Common myeloid progenitor, CD34-positive (primary cell): ENCODE data around the gene INSYN1.

Source experiments
- CTCF ChIA-PET: fragments of 350-600 bp; sonication (Branson Sonifier 250); formaldehyde crosslinking; loops from one replicate; lab custom pipeline; 2021; ENCODE audit warnings: antibody characterized with exemption; lab: Charles Lee
- POLR2A ChIA-PET: fragments of 350-600 bp; sonication (Branson Sonifier 250); formaldehyde crosslinking; loops from one replicate; lab custom pipeline; 2021; ENCODE audit warnings: antibody characterized with exemption; lab: Charles Lee
- DNase-seq, 3 donors: peaks; one replicate each; pipeline versions ENCODE4 v3.0.0 to v3.0.0-alpha.2; 2013
- H3K27ac ChIP-seq, 2 experiments: 1 replicate in 1 of 2; 2 replicates in 1 of 2; pipeline ENCODE4 v1.7.0; 2013; ENCODE audit warnings: inconsistent platforms in 2 of 2, low read length in 2 of 2, mild to moderate bottlenecking in 2 of 2, low read depth in 1 of 2, moderate library complexity in 1 of 2; ENCODE audit not compliant: severe bottlenecking in 2 of 2, insufficient read depth in 1 of 2, poor library complexity in 1 of 2
- H3K27me3 ChIP-seq, 5 experiments: replicated peaks in 2 of 5; 1 replicate in 3 of 5; 2 replicates in 2 of 5; pipeline versions ENCODE4 v1.6.1 to v1.7.0; 2013; ENCODE audit warnings: low read length in 4 of 5, mild to moderate bottlenecking in 2 of 5, moderate library complexity in 2 of 5, inconsistent platforms in 1 of 5; ENCODE audit not compliant: insufficient read depth in 5 of 5, control insufficient read depth in 4 of 5
- H3K36me3 ChIP-seq, 4 experiments: 1 replicate in 2 of 4; 2 replicates in 2 of 4; pipeline versions ENCODE4 v1.6.1 to v1.7.0; 2013; ENCODE audit warnings: low read length in 3 of 4, control low read depth in 1 of 4, mild to moderate bottlenecking in 1 of 4; ENCODE audit not compliant: control insufficient read depth in 4 of 4, insufficient read depth in 4 of 4
- H3K4me1 ChIP-seq, 4 experiments: 1 replicate in 3 of 4; 2 replicates in 1 of 4; pipeline versions ENCODE4 v1.6.1 to v1.7.1; 2013; ENCODE audit warnings: low read length in 3 of 4, mild to moderate bottlenecking in 3 of 4, control low read depth in 1 of 4, inconsistent platforms in 1 of 4, moderate library complexity in 1 of 4; ENCODE audit not compliant: control insufficient read depth in 4 of 4, insufficient read depth in 4 of 4; ENCODE audit errors: control extremely low read depth in 1 of 4
- H3K4me3 ChIP-seq, 7 experiments: 1 replicate in 4 of 7; 2 replicates in 3 of 7; pipeline versions ENCODE4 v1.5.1 to v1.7.0; 2013; ENCODE audit warnings: mild to moderate bottlenecking in 7 of 7, low read length in 6 of 7, moderate library complexity in 6 of 7, inconsistent platforms in 2 of 7, low read depth in 2 of 7, control low read depth in 1 of 7; ENCODE audit not compliant: insufficient read depth in 4 of 7, control insufficient read depth in 1 of 7; ENCODE audit errors: extremely low read depth in 1 of 7
- H3K9me3 ChIP-seq, 5 experiments: 1 replicate in 4 of 5; 2 replicates in 1 of 5; pipeline versions ENCODE4 v1.6.1 to v1.7.1; 2013; ENCODE audit warnings: low read length in 4 of 5, mild to moderate bottlenecking in 2 of 5, inconsistent platforms in 1 of 5, low read depth in 1 of 5, moderate library complexity in 1 of 5; ENCODE audit not compliant: control insufficient read depth in 4 of 5, insufficient read depth in 2 of 5; ENCODE audit errors: control extremely low read depth in 1 of 5
- WGBS: methylation state at CpG from one replicate; pipeline ENCODE4 v1.1.5; 2013; ENCODE audit not compliant: insufficient coverage; 5-methylcytosine and 5-hydroxymethylcytosine counted together

INSYN1 gene

GRCh38 chr15:73699249-73700040 lies 53.7 kb downstream of the INSYN1 start:
- H3K27ac ChIP-seq = no peak overlapping the region
- peaks cover 0 to 38% (median 28%) of the 10 kb centered on the region in 4 experiments for H3K4me1 ChIP-seq
- 92% methylated on average over 9 of the region's 14 CpGs for WGBS
- no peaks in the 10 kb centered on the region for H3K36me3 ChIP-seq
- ChIA-PET POLR2A (interaction anchor here (1.0 to 1.4 kb wide), 2 partner anchors 48 to 63 kb away, joined by 3 to 5 read pairs; no protein-coding TSS in a partner anchor), CTCF (interaction anchor here (0.7 to 16.8 kb wide), 32 partner anchors 8 to 433 kb away, joined by 3 to 287 read pairs (median 4); partner anchors contain the start of genes CD276 and NPTN)
- no peak for DNase-seq
- H3K27me3 ChIP-seq = peaks cover 0 to 19% (median 5%) of the 10 kb centered on the region in 5 experiments
- H3K9me3 ChIP-seq = no peaks in the 10 kb centered on the region
- no peak overlapping the region for H3K4me3 ChIP-seq

GRCh38 chr15:73697033-73697467 lies 56.1 kb downstream of the INSYN1 start:
- ChIA-PET CTCF (interaction anchor here (0.7 to 16.8 kb wide), 5 partner anchors 14 to 611 kb away, joined by 3 to 287 read pairs (median 72); partner anchors contain the start of genes CD276 and NPTN), POLR2A (interaction anchor here (0.5 to 1.4 kb wide), 4 partner anchors 14 to 137 kb away, joined by 3 to 5 read pairs (median 3); no protein-coding TSS in a partner anchor)
- H3K27me3 ChIP-seq = peaks cover 0 to 35% (median 5%) of the 10 kb centered on the region in 5 experiments
- no peak overlapping the region for H3K27ac ChIP-seq
- peak; percentile 96 to 100 (median 99) for DNase-seq
- WGBS = 0% methylated on average over 6 of the region's 9 CpGs
- peaks cover 0 to 45% (median 33%) of the 10 kb centered on the region in 4 experiments for H3K4me1 ChIP-seq
- H3K36me3 ChIP-seq = no peaks in the 10 kb centered on the region
- peak overlapping the region in 2 of 7 experiments; percentile 23 to 40 for H3K4me3 ChIP-seq
- H3K9me3 ChIP-seq = no peaks in the 10 kb centered on the region

- Histone ChIP-seq H3K27ac (no peak overlapping the region), H3K4me3 (peak overlapping the region in 2 of 7 experiments; percentile 23 to 40), H3K4me1 (peaks cover 0 to 45% (median 33%) of the 10 kb centered on the region in 4 experiments), H3K27me3 (peaks cover 0 to 34% (median 5%) of the 10 kb centered on the region in 5 experiments), H3K9me3 (no peaks in the 10 kb centered on the region), H3K36me3 (no peaks in the 10 kb centered on the region)
- DNase-seq = no peak
- WGBS = 0% methylated on average over 1 of the region's 1 CpG
- POLR2A ChIA-PET = interaction anchor here (0.5 to 1.4 kb wide), 4 partner anchors 13 to 136 kb away, joined by 3 to 5 read pairs (median 3); no protein-coding TSS in a partner anchor
- CTCF ChIA-PET = interaction anchor here (0.7 to 16.8 kb wide), 7 partner anchors 14 to 611 kb away, joined by 3 to 287 read pairs (median 7); partner anchors contain the start of genes CD276 and NPTN
These were observed 56.5 kb downstream of the INSYN1 start for GRCh38 chr15:73696641-73697001.

- Histone ChIP-seq H3K36me3 (no peaks in the 10 kb centered on the region), H3K4me1 (peaks cover 0 to 48% (median 33%) of the 10 kb centered on the region in 4 experiments), H3K9me3 (no peaks in the 10 kb centered on the region), H3K27ac (no peak overlapping the region), H3K27me3 (peaks cover 0 to 39% (median 7%) of the 10 kb centered on the region in 5 experiments), H3K4me3 (peak overlapping the region in 1 of 7 experiments; percentile 23)
- DNase-seq = no peak
- ChIA-PET POLR2A (interaction anchor here (0.7 to 1.4 kb wide), 3 partner anchors 13 to 45 kb away, joined by 3 to 5 read pairs (median 3); no protein-coding TSS in a partner anchor), CTCF (interaction anchor here (1.2 to 16.8 kb wide), 5 partner anchors 13 to 130 kb away, joined by 3 to 287 read pairs (median 7); partner anchors contain the start of genes CD276 and NPTN)
- 59% methylated on average over 13 of the region's 16 CpGs for WGBS
These were observed 57.1 kb downstream of the INSYN1 start for GRCh38 chr15:73695773-73696640.

GRCh38 chr15:73694419-73694818 lies 58.7 kb downstream of the INSYN1 start:
- CTCF ChIA-PET = interaction anchor here (1.0 to 16.8 kb wide), 3 partner anchors 12 to 57 kb away, joined by 3 to 287 read pairs (median 235); partner anchors contain the start of genes CD276 and NPTN
- Histone ChIP-seq H3K9me3 (no peaks in the 10 kb centered on the region), H3K36me3 (no peaks in the 10 kb centered on the region), H3K4me1 (peaks cover 0 to 48% (median 33%) of the 10 kb centered on the region in 4 experiments), H3K4me3 (no peak overlapping the region), H3K27me3 (peaks cover 0 to 37% (median 7%) of the 10 kb centered on the region in 5 experiments), H3K27ac (no peak overlapping the region)
- DNase-seq = peak in 2 of 3 donors; percentile 20 to 31
- 66% methylated on average over 3 of the region's 5 CpGs for WGBS
- POLR2A ChIA-PET = interaction anchor here (0.6 kb wide), 1 partner anchor 75 kb away, joined by 3 read pairs; no protein-coding TSS in a partner anchor

- peak in 1 of 3 donors; percentile 8 for DNase-seq
- Histone ChIP-seq H3K36me3 (no peaks in the 10 kb centered on the region), H3K27ac (no peak overlapping the region), H3K4me3 (no peak overlapping the region), H3K4me1 (peaks cover 0 to 32% (median 15%) of the 10 kb centered on the region in 4 experiments), H3K9me3 (no peaks in the 10 kb centered on the region), H3K27me3 (peaks cover 0 to 48% (median 9%) of the 10 kb centered on the region in 5 experiments)
- 90% methylated on average over 6 of the region's 6 CpGs for WGBS
- ChIA-PET POLR2A (no interaction called here), CTCF (interaction anchor here (1.3 to 16.8 kb wide), 4 partner anchors 9 to 50 kb away, joined by 3 to 235 read pairs (median 6); partner anchors contain the start of gene CD276)
These were observed 61.8 kb downstream of the INSYN1 start for GRCh38 chr15:73691396-73691795.
